ENCODE measurements around the gene RNF157.

Gene RNF157

GRCh38 chr17:76204277-76204676 lies 36.0 kb downstream of the RNF157 start:
- no peaks in the 10 kb centered on the region for H3K36me3 ChIP-seq (ENCODE audit: control insufficient read depth, low read length)
- 0 out of 2 replicates have a peak, but pooled peaks cover 3% of the 10 kb centered on the region for H3K27me3 ChIP-seq (ENCODE audit: control insufficient read depth, low read length)
- no peak overlapping the region for H3K27ac ChIP-seq (ENCODE audit: low read depth, low read length)
- H3K9me3 ChIP-seq (ENCODE audit: control insufficient read depth, insufficient read depth, low read length) = no peaks in the 10 kb centered on the region
- H3K4me1 ChIP-seq (ENCODE audit: control insufficient read depth, low read length) = peaks cover 6% of the 10 kb centered on the region
- H3F3A ChIP-seq (ENCODE audit: control insufficient read depth, insufficient read depth) = no peaks in the 10 kb centered on the region
- no peaks in the 10 kb centered on the region for H4K20me1 ChIP-seq (ENCODE audit: control insufficient read depth, insufficient read depth, low read depth, low read length)
- H3K9me2 ChIP-seq (replicated peaks; ENCODE audit: control insufficient read depth, low read length) = no peaks in the 10 kb centered on the region
- no peaks in the 10 kb centered on the region for H3K79me2 ChIP-seq (ENCODE audit: control insufficient read depth, low read length)
- no peak overlapping the region for H3K4me2 ChIP-seq (ENCODE audit: low read length)
- no peak for TF ChIP-seq EZH2phosphoT487 (IDR thresholded peaks at IDR 0.05; ENCODE audit: borderline replicate concordance, low read length)
- no peak for TF ChIP-seq CTCF (IDR thresholded peaks at IDR 0.05; ENCODE audit: low read depth, low read length, poor library complexity, severe bottlenecking)
- no peak overlapping the region for H3K4me3 ChIP-seq (ENCODE audit: low read length)

GRCh38 chr17:76200354-76200753 lies 39.9 kb downstream of the RNF157 start:
- H3K9me2 ChIP-seq (replicated peaks; ENCODE audit: control insufficient read depth, low read length) = no peaks in the 10 kb centered on the region
- no peaks in the 10 kb centered on the region for H3K9me3 ChIP-seq (ENCODE audit: control insufficient read depth, insufficient read depth, low read length)
- no peaks in the 10 kb centered on the region for H4K20me1 ChIP-seq (ENCODE audit: control insufficient read depth, insufficient read depth, low read depth, low read length)
- H3K36me3 ChIP-seq (ENCODE audit: control insufficient read depth, low read length) = no peaks in the 10 kb centered on the region
- no peak overlapping the region for H3K4me2 ChIP-seq (ENCODE audit: low read length)
- peaks cover 23% of the 10 kb centered on the region for H3K27me3 ChIP-seq (ENCODE audit: control insufficient read depth, low read length)
- H3K27ac ChIP-seq (ENCODE audit: low read depth, low read length) = no peak overlapping the region
- H3K4me1 ChIP-seq (ENCODE audit: control insufficient read depth, low read length) = no peaks in the 10 kb centered on the region
- H3F3A ChIP-seq (ENCODE audit: control insufficient read depth, insufficient read depth) = no peaks in the 10 kb centered on the region
- H3K79me2 ChIP-seq (ENCODE audit: control insufficient read depth, low read length) = no peaks in the 10 kb centered on the region
- no peak overlapping the region for H3K4me3 ChIP-seq (ENCODE audit: low read length)
- no peak for TF ChIP-seq CTCF (IDR thresholded peaks at IDR 0.05; ENCODE audit: low read depth, low read length, poor library complexity, severe bottlenecking)

- Histone ChIP-seq H3K27ac (ENCODE audit: low read depth, low read length) (no peak overlapping the region), H3K79me2 (ENCODE audit: control insufficient read depth, low read length) (no peaks in the 10 kb centered on the region), H3K4me1 (ENCODE audit: control insufficient read depth, low read length) (no peaks in the 10 kb centered on the region), H3F3A (ENCODE audit: control insufficient read depth, insufficient read depth) (no peaks in the 10 kb centered on the region), H3K9me3 (ENCODE audit: control insufficient read depth, insufficient read depth, low read length) (no peaks in the 10 kb centered on the region), H3K27me3 (ENCODE audit: control insufficient read depth, low read length) (peaks cover 26% of the 10 kb centered on the region), H3K4me2 (ENCODE audit: low read length) (no peak overlapping the region), H3K36me3 (ENCODE audit: control insufficient read depth, low read length) (no peaks in the 10 kb centered on the region), H4K20me1 (ENCODE audit: control insufficient read depth, insufficient read depth, low read depth, low read length) (no peaks in the 10 kb centered on the region), H3K9me2 (replicated peaks; ENCODE audit: control insufficient read depth, low read length) (no peaks in the 10 kb centered on the region), H3K4me3 (ENCODE audit: low read length) (no peak overlapping the region)
- TF ChIP-seq CTCF (IDR thresholded peaks at IDR 0.05; ENCODE audit: low read depth, low read length, poor library complexity, severe bottlenecking) (no peak), EZH2phosphoT487 (IDR thresholded peaks at IDR 0.05; ENCODE audit: borderline replicate concordance, low read length) (no peak)
These were observed 40.8 kb downstream of the RNF157 start for GRCh38 chr17:76199469-76199868.

- no peaks in the 10 kb centered on the region for H3K9me3 ChIP-seq (ENCODE audit: control insufficient read depth, insufficient read depth, low read length)
- H3K27me3 ChIP-seq (ENCODE audit: control insufficient read depth, low read length) = peaks cover 28% of the 10 kb centered on the region
- no peaks in the 10 kb centered on the region for H3K4me1 ChIP-seq (ENCODE audit: control insufficient read depth, low read length)
- no peaks in the 10 kb centered on the region for H3K9me2 ChIP-seq (replicated peaks; ENCODE audit: control insufficient read depth, low read length)
- no peak for TF ChIP-seq EZH2phosphoT487 (IDR thresholded peaks at IDR 0.05; ENCODE audit: borderline replicate concordance, low read length)
- H3K4me3 ChIP-seq (ENCODE audit: low read length) = no peak overlapping the region
- no peak overlapping the region for H3K27ac ChIP-seq (ENCODE audit: low read depth, low read length)
- H3K36me3 ChIP-seq (ENCODE audit: control insufficient read depth, low read length) = no peaks in the 10 kb centered on the region
- H3K79me2 ChIP-seq (ENCODE audit: control insufficient read depth, low read length) = no peaks in the 10 kb centered on the region
- H3K4me2 ChIP-seq (ENCODE audit: low read length) = no peak overlapping the region
- no peaks in the 10 kb centered on the region for H4K20me1 ChIP-seq (ENCODE audit: control insufficient read depth, insufficient read depth, low read depth, low read length)
- no peaks in the 10 kb centered on the region for H3F3A ChIP-seq (ENCODE audit: control insufficient read depth, insufficient read depth)
These were observed 41.6 kb downstream of the RNF157 start for GRCh38 chr17:76198702-76199101.

Measured in DOHH2 (cell line).